HCT116 (cell line): ENCODE measurements around the gene R3HCC1L. TPM values are rescaled to one million over a fixed set of nuclear protein-coding genes. Genes with fewer than 3 reads are reported as not detected.
A peak's percentile ranks its signal among the peaks of the same experiment; 100 is the strongest.

ENCODE experiments used
- ATAC-seq: fragments of 200-7000 bp; cut with Tn5 transposase; 2 replicates; pipeline ENCODE4 v1.9.1; 2020; ENCODE audit warnings: mild to moderate bottlenecking, moderate library complexity
- BruUV-seq: library from RNA; stranded (reverse); fragments of 400-500 nt; replicated peaks from 2 replicates; lab custom pipeline; 2021; lab: Mats Ljungman, UMichigan
- CTCF ChIA-PET: fragments of 300-600 bp; sonication (Branson Sonifier 250); formaldehyde crosslinking; loops from one replicate; lab custom pipeline; 2021; ENCODE audit warnings: antibody characterized with exemption; lab: Charles Lee
- POLR2A ChIA-PET: fragments of 300-600, 350-600 bp; sonication (Branson Sonifier 250); formaldehyde crosslinking; loops from one replicate; lab custom pipeline; 2021; ENCODE audit warnings: antibody characterized with exemption; lab: Charles Lee
- RAD21 ChIA-PET, 2 experiments: fragments of 300-600 bp; sonication (Branson Sonifier 250); formaldehyde crosslinking; loops; one replicate each; lab custom pipeline; 2023; ENCODE audit warnings: low total read pairs in 2 of 2; ENCODE audit not compliant: uncharacterized antibody in 2 of 2, unreplicated experiment in 2 of 2, low non-redundant PET in 1 of 2; lab: Charles Lee
- DNase-seq: peaks from one replicate; pipeline ENCODE4 v3.0.0-alpha.2; 2010; ENCODE audit warnings: low read depth, low spot score
- H2AFZ ChIP-seq: fragments of 200-600 bp; shearing (Covaris generic), sonication (generic); 2 replicates; pipeline ENCODE4 v1.6.1; 2017; ENCODE audit warnings: low read depth, mixed run types, mixed read lengths, antibody characterized with exemption, low read length; ENCODE audit not compliant: poor library complexity, severe bottlenecking
- H3K27ac ChIP-seq: 2 replicates; pipeline ENCODE4 v1.5.1; 2012; ENCODE audit warnings: low read depth, low read length
- H3K27me3 ChIP-seq: fragments of 200-600 bp; sonication (generic); 2 replicates; pipeline ENCODE4 v1.6.1; 2016; ENCODE audit warnings: mixed run types, low read length, mixed read lengths; ENCODE audit not compliant: insufficient read depth
- H3K36me3 ChIP-seq, 2 experiments: fragments of 200-500 bp in 1 of 2; fragments of 200-600 bp in 1 of 2; sonication (Bioruptor generic) in 1 of 2; sonication (generic) in 1 of 2; 2 replicates each; pipeline versions ENCODE4 v1.5.1 to v1.6.1; 2014 to 2016; ENCODE audit warnings: low read length in 2 of 2, inconsistent platforms in 1 of 2, mixed read lengths in 1 of 2, mixed run types in 1 of 2; ENCODE audit not compliant: insufficient read depth in 2 of 2, control insufficient read depth in 1 of 2
- H3K4me1 ChIP-seq, 2 experiments: fragments of 200-600 bp in 1 of 2; sonication (generic) in 1 of 2; 2 replicates each; pipeline versions ENCODE4 v1.5.1 to v1.6.1; 2012 to 2017; ENCODE audit warnings: low read length in 2 of 2, inconsistent platforms in 1 of 2, mild to moderate bottlenecking in 1 of 2, mixed read lengths in 1 of 2, mixed run types in 1 of 2, moderate library complexity in 1 of 2; ENCODE audit not compliant: insufficient read depth in 2 of 2, control insufficient read depth in 1 of 2
- H3K4me2 ChIP-seq: fragments of 200-600 bp; sonication (generic); 2 replicates; pipeline ENCODE4 v1.6.1; 2017; ENCODE audit warnings: mixed run types, low read length, mixed read lengths
- H3K4me3 ChIP-seq, 2 experiments: fragments of 200-600 bp in 1 of 2; sonication (generic) in 1 of 2; replicated peaks in 1 of 2; 2 replicates each; pipeline ENCODE4 v1.5.1; 2011 to 2016; ENCODE audit warnings: low read length in 2 of 2, control low read depth in 1 of 2, low read depth in 1 of 2, mild to moderate bottlenecking in 1 of 2, mixed read lengths in 1 of 2, mixed run types in 1 of 2
- H3K79me2 ChIP-seq: fragments of 200-600 bp; sonication (generic); 2 replicates; pipeline ENCODE4 v1.6.1; 2017; ENCODE audit warnings: mild to moderate bottlenecking, mixed run types, low read length, moderate library complexity, mixed read lengths; ENCODE audit not compliant: insufficient read depth
- H3K9ac ChIP-seq: fragments of 200-600 bp; sonication (generic); 2 replicates; pipeline ENCODE4 v1.6.1; 2016; ENCODE audit warnings: low read length, mixed read lengths
- H3K9me2 ChIP-seq: fragments of 200-600 bp; sonication (generic), shearing (Covaris generic); 2 replicates; pipeline ENCODE4 v1.6.1; 2017; ENCODE audit warnings: mixed run types, mild to moderate bottlenecking, moderate library complexity; ENCODE audit not compliant: insufficient read depth
- H3K9me3 ChIP-seq, 2 experiments: fragments of 200-500 bp in 1 of 2; fragments of 200-600 bp in 1 of 2; sonication (Bioruptor generic) in 1 of 2; sonication (generic) in 1 of 2; 2 replicates each; pipeline ENCODE4 v1.6.1; 2014 to 2017; ENCODE audit warnings: low read length in 2 of 2, mixed read lengths in 2 of 2, inconsistent platforms in 1 of 2, low read depth in 1 of 2, mild to moderate bottlenecking in 1 of 2, mixed run types in 1 of 2, moderate library complexity in 1 of 2; ENCODE audit not compliant: control insufficient read depth in 1 of 2, insufficient read depth in 1 of 2
- H4K20me1 ChIP-seq: fragments of 200-600 bp; sonication (generic), shearing (Covaris generic); 2 replicates; pipeline ENCODE4 v1.6.1; 2017; ENCODE audit warnings: mixed run types, mild to moderate bottlenecking, moderate library complexity; ENCODE audit not compliant: insufficient read depth
- EGR1 ChIP-seq: IDR thresholded peaks from 2 replicates; pipeline ENCODE4 v1.6.1; 2012; ENCODE audit warnings: low read depth
- ELF1 ChIP-seq: IDR thresholded peaks from 2 replicates; pipeline ENCODE4 v1.6.1; 2012; ENCODE audit warnings: low read depth, borderline replicate concordance
- EZH2 ChIP-seq: fragments of 200-600 bp; sonication (generic); IDR thresholded peaks from 2 replicates; pipeline ENCODE4 v1.6.1; 2017; ENCODE audit warnings: antibody characterized with exemption, mixed run types
- JUND ChIP-seq: IDR thresholded peaks from 2 replicates; pipeline ENCODE4 v1.6.1; 2012
- POLR2A ChIP-seq: IDR thresholded peaks from 2 replicates; pipeline ENCODE4 v1.7.0; 2011; ENCODE audit warnings: borderline replicate concordance; ENCODE audit not compliant: insufficient read depth, insufficient read length; ENCODE audit errors: extremely low read depth
- POLR2AphosphoS5 ChIP-seq: IDR thresholded peaks from 2 replicates; pipeline ENCODE4 v1.6.1; 2011; ENCODE audit warnings: mild to moderate bottlenecking, low read depth, low read length, moderate library complexity
- SIN3A ChIP-seq: IDR thresholded peaks from 2 replicates; pipeline ENCODE4 v1.6.1; 2012; ENCODE audit warnings: low read depth
- SP1 ChIP-seq: IDR thresholded peaks from 2 replicates; pipeline ENCODE4 v1.6.1; 2012; ENCODE audit warnings: low read depth
- TCF7L2 ChIP-seq: IDR thresholded peaks from 2 replicates; pipeline ENCODE4 v1.7.0; 2011; ENCODE audit warnings: borderline replicate concordance, inconsistent platforms; ENCODE audit not compliant: insufficient read depth, insufficient read length; ENCODE audit errors: extremely low read depth
- ZBTB33 ChIP-seq: IDR thresholded peaks from 2 replicates; pipeline ENCODE4 v1.6.1; 2011; ENCODE audit warnings: mild to moderate bottlenecking, low read length, moderate library complexity; ENCODE audit not compliant: insufficient replicate concordance; ENCODE audit errors: extremely low read depth
- ZFX ChIP-seq: fragments of 450-650 bp; IDR thresholded peaks from 2 replicates; pipeline ENCODE4 v1.6.1; 2017
- ZNF274 ChIP-seq: fragments of 200-500 bp; sonication (Bioruptor generic); IDR thresholded peaks from 2 replicates; pipeline ENCODE4 v1.6.1; 2014; ENCODE audit warnings: mild to moderate bottlenecking, low read depth, low read length, inconsistent platforms
- intact Hi-C: fragments of 100-400 bp; cut with micrococcal nuclease; formaldehyde crosslinking; loops from 2 replicates; pipeline ENCODE4 v1.10.0; 2022
- total RNA-seq: library from RNA; stranded (reverse); gene quantifications from one replicate; pipeline ENCODE4 v1.2.1, GENCODE V29; 2021; ENCODE audit not compliant: unreplicated experiment
- TF ChIP-seq, protein P1 (sequence below): IDR thresholded peaks from 2 replicates; pipeline ENCODE4 v1.6.1; 2012

Gene R3HCC1L
- total RNA-seq, 1 experiment from 2014 or later, result 9.3 TPM

DNA sequence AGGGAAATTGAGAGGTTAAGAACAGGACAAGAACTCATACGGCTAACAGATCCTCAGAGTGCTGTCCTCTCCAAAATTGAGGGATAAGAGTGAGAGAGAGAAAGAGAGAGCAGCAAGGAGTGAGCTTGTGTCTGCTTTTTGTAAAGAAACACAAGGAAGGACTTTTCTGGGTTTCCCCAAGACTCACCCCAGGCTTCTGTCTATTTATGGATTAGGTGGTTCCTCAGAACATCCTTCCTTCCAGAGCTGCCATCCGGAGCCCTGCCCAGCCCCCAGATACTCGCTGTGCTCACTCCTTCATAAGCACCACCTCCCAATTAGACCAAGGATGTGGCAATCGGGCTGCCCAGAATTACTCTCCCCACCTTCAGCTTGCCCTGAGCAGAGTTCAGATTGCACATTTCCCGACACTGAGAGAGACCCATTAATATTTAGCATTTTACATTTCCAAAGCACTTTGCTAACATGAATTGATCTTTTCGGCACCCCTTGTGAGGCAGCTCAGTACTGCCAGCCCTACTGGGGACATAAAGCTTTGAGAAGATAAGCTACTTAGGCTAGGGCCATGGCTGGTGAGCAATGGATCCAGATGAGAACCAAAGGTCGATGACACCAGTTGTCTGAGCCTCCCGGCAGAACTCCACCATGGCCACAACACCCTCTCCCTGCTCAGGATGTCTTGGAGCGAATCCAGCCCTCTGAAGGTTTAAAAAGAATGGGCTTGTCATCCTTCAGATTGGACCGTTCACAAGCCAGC lies 19.2 kb upstream of the R3HCC1L start:
- Histone ChIP-seq H3K9me2 (no peaks in the 10 kb centered on the region), H3K27me3 (peaks cover 77% of the 10 kb centered on the region), H3K36me3 (no peaks in the 10 kb centered on the region), H3K4me1 (no peaks in the 10 kb centered on the region), H3K27ac (no peak overlapping the region), H2AFZ (no peak overlapping the region), H3K9ac (no peak overlapping the region), H3K4me2 (no peak overlapping the region), H4K20me1 (no peaks in the 10 kb centered on the region), H3K79me2 (no peaks in the 10 kb centered on the region), H3K4me3 (no peak overlapping the region), H3K9me3 (no peaks in the 10 kb centered on the region)
- no TSS peak for BruUV-seq
- intact Hi-C loops, result no loop called here
- CTCF ChIA-PET, result no interaction called here
- TF ChIP-seq EZH2, result 0 out of 2 replicates have a peak, but pooled peaks have one; percentile 82
- TF ChIP-seq, protein P1, sequence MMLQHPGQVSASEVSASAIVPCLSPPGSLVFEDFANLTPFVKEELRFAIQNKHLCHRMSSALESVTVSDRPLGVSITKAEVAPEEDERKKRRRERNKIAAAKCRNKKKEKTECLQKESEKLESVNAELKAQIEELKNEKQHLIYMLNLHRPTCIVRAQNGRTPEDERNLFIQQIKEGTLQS, result no peak
- POLR2A ChIA-PET, result no interaction called here
- RAD21 ChIA-PET, result no interaction called here
- ATAC-seq (no peak), DNase-seq (no peak)

GRCh38 chr10:98119891-98120290 lies 14.6 kb upstream of the R3HCC1L start:
- POLR2A ChIA-PET, result no interaction called here
- Histone ChIP-seq H3K9me2 (no peaks in the 10 kb centered on the region), H3K9me3 (no peaks in the 10 kb centered on the region), H3K4me2 (no peak overlapping the region), H3K9ac (no peak overlapping the region), H2AFZ (no peak overlapping the region), H3K27me3 (peaks cover 32% of the 10 kb centered on the region), H3K27ac (no peak overlapping the region), H4K20me1 (no peaks in the 10 kb centered on the region), H3K36me3 (no peaks in the 10 kb centered on the region), H3K4me3 (no peak overlapping the region), H3K79me2 (no peaks in the 10 kb centered on the region), H3K4me1 (no peaks in the 10 kb centered on the region)
- no peak for TF ChIP-seq POLR2AphosphoS5
- no peak for TF ChIP-seq TCF7L2
- TF ChIP-seq ELF1, result no peak
- TF ChIP-seq EGR1, result no peak
- no peak for TF ChIP-seq ZFX
- TF ChIP-seq ZNF274, result no peak
- TF ChIP-seq ZBTB33, result no peak
- no peak for TF ChIP-seq SP1
- TF ChIP-seq JUND, result no peak
- no peak for TF ChIP-seq POLR2A
- no peak for TF ChIP-seq SIN3A
- DNase-seq (no peak), ATAC-seq (no peak)
- intact Hi-C loops, result no loop called here
- CTCF ChIA-PET, result no interaction called here
- RAD21 ChIA-PET, result no interaction called here
- no TSS peak for BruUV-seq
